Urinary bladder (tissue), 4 donors: Measurements from ENCODE around the gene TAF11L2. TPM values are rescaled to one million over a fixed set of nuclear protein-coding genes. Genes with fewer than 3 reads are reported as not detected.
"Not testable (repeated sequence)": the region's sequence is repeated elsewhere in the genome, so short reads cannot be mapped to it uniquely, and the experiment has no call there.

Experiments used
- DNase-seq: peaks from one replicate; pipeline ENCODE4 v3.0.0-alpha.2; 2015; ENCODE audit errors: extremely low spot score
- H3K27ac ChIP-seq: one replicate; pipeline ENCODE4 v1.5.1; 2013; ENCODE audit warnings: low read depth, mild to moderate bottlenecking, moderate library complexity
- H3K36me3 ChIP-seq: one replicate; pipeline ENCODE4 v1.6.1; 2013; ENCODE audit warnings: mild to moderate bottlenecking, moderate library complexity; ENCODE audit not compliant: insufficient read depth
- H3K4me1 ChIP-seq: one replicate; pipeline ENCODE4 v1.6.1; 2013; ENCODE audit warnings: mild to moderate bottlenecking, moderate library complexity; ENCODE audit not compliant: insufficient read depth
- H3K4me3 ChIP-seq: one replicate; pipeline ENCODE4 v1.5.1; 2013; ENCODE audit warnings: low read depth, low read length
- WGBS: extraction: QIAGEN DNeasy Blood & Tissue Kit; methylation state at CpG from one replicate; pipeline ENCODE4 v1.1.7; 2013; 5-methylcytosine and 5-hydroxymethylcytosine counted together
- polyA plus RNA-seq: library from polyadenylated mRNA; stranded (reverse); fragments of 200-250 nt; gene quantifications from one replicate; pipeline ENCODE4 v1.2.3, GENCODE V29; 2013
- small RNA-seq: library from RNA; depleted of rRNA; stranded (forward); fragments of <200 nt; gene quantifications from one replicate; pipeline ENCODE3, GENCODE V24; 2014
- total RNA-seq: library from RNA; depleted of rRNA; stranded (reverse); fragments of >200 nt; gene quantifications from one replicate; pipeline ENCODE4 v1.2.3, GENCODE V29; 2014
- donor health status: healthy with polysubstance abuse.
- donor health status: healthy.

TAF11L2 gene
- total and polyA plus RNA-seq, 2 donors: not detected

DNA sequence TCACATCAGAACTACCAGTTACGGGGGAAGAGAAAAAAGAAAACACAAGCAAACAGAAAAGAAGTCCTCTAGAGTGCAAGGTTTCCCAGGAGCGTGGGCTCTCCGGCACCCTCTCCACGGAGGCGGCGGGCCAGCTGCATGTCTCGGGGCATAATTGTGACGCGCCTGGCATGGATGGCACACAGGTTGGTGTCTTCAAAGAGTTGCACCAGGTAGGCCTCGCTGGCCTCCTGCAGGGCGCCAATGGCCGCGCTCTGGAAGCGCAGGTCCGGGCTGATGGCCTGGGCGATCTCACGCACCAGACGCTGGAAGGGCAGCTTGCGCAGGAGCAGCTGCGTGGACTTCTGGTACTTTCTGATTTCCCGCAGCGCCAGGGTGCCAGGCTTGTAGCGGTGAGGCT is 6.8 kb upstream of the TAF11L2 start:
- not testable (repeated sequence) for H3K4me1 ChIP-seq, H3K36me3 ChIP-seq, DNase-seq, H3K27ac ChIP-seq, H3K4me3 ChIP-seq
- 97% methylated on average over 23 of the region's 23 CpGs for WGBS

DNA sequence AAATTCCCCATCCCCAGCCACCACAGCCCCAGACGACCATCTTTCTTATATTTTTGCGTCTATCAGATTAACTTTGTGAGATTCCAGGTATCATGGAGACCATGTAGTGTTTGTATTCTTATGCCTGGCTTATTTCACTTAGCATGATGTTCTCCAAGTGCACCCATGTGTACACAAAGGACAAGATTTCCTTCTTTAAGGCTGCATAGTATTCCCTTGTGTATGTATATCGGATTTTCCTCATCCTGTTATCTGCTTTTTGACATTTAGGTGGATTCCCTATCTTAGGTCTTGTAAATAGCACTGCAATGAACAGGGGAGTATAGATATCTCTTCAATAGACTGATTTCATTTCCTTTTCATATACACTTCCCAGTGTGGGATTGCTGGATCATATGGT is 5.3 kb upstream of the TAF11L2 start:
- DNase-seq: no peak
- H3K4me3 ChIP-seq: no peak overlapping the region
- WGBS: 93% methylated on average over 3 of the region's 3 CpGs
- H3K4me1 ChIP-seq: no peaks in the 10 kb centered on the region
- no peak overlapping the region for H3K27ac ChIP-seq
- H3K36me3 ChIP-seq: no peaks in the 10 kb centered on the region

DNA sequence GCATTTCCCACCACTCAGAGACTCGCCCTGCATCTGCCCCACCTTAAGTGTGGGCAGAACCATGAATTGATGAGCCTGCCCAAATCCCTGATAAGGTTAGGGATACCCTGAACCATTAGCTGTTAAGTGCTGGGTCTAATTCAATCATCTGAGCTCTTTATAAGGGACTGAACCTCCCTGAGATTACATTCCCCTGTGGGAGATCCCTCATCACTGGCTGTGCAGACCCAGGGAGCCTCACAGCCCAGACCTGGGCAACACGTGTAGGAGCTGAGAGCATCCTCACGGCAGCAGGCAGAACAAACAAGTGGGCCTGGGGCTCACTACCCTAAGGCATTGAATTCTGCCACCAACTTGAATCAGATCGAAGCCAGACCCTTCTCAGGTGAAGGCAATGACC is 585 bp upstream of the TAF11L2 start:
- Histone ChIP-seq H3K27ac (no peak overlapping the region), H3K4me3 (no peak overlapping the region), H3K36me3 (no peaks in the 10 kb centered on the region), H3K4me1 (no peaks in the 10 kb centered on the region)
- DNase-seq: no peak
- 79% methylated on average over 4 of the region's 4 CpGs for WGBS

DNA sequence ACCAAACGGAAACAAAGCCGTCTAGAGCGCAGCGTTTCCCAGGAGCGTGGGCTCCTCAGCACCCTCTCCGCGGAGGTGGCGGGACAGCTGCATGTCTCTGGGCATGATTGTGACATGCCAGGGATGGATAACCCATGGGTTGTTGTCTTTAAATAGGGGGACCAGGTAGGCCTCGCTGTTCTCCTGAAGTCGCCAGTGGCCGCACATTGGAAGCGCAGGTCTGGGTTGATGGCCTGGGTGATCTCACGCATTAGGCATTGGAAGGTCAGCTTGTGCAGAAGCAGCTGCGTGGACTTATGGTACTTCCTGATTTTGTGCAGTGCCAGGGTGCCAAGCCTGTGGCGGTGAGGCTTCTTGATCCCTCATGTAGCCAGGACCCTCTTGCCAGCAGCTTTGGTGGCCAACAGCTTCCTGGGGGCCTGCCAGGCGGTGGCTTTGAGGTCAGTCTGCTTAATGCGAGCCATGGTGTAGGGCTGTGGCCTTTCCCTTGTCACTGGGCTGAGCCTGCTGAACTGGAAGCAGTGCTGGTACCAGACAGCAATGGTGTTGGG is 13.8 kb downstream of the TAF11L2 start:
- no peak for DNase-seq
- 94% methylated on average over 17 of the region's 17 CpGs for WGBS
- H3K36me3 ChIP-seq: no peaks in the 10 kb centered on the region
- H3K4me3 ChIP-seq: no peak overlapping the region
- H3K27ac ChIP-seq: no peak overlapping the region
- H3K4me1 ChIP-seq: no peaks in the 10 kb centered on the region

DNA sequence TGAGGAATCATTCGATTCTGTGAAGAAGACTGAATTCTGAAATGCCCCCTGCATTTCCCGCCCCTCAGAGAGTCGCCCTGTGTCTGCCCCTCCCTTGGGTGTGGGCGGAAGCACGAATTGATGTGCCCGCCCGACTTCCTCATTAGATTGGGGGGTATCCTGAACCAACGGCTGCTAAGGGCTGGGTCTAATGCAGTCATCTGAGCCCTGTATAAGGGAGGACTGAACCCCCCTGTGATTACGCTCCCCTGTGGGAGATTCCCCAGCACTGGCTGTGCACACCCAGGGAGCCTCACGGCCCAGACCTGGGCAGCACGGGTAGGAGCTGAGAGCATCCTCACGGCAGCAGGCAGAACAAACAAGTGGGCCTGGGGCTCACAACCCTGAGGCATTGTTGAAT is 19.5 kb downstream of the TAF11L2 start:
- H3K27ac ChIP-seq, H3K4me3 ChIP-seq, DNase-seq, H3K4me1 ChIP-seq, H3K36me3 ChIP-seq: not testable (repeated sequence)
- 84% methylated on average over 8 of the region's 12 CpGs for WGBS

DNA sequence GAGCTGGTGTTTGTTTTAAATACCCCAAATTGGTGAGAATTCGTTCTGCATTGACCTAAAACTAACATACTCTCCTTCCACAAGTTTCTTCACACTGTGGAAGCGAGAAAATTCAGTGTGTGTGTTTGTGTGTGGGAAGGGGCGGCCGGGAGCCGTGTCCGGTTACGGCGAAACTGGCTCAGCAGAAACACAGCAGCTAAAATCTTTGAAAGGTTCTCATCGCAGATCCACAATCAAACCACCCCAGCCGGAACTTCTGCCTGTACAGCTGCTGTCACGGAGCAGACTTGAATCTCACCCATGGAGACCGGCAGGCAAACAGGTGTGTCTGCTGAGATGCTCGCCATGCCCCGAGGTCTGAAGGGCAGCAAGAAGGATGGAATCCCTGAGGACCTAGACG is 20.0 kb downstream of the TAF11L2 start, which contains the start of gene TAF11L3:
TSS of gene TAF11L3 (plus strand) at position 301 of the 400 bp plus-strand sequence.
- not testable (repeated sequence) for H3K4me1 ChIP-seq, H3K4me3 ChIP-seq, DNase-seq, H3K36me3 ChIP-seq, H3K27ac ChIP-seq
- no CpG with 5 or more reads among the region's 15 CpGs for WGBS

DNA sequence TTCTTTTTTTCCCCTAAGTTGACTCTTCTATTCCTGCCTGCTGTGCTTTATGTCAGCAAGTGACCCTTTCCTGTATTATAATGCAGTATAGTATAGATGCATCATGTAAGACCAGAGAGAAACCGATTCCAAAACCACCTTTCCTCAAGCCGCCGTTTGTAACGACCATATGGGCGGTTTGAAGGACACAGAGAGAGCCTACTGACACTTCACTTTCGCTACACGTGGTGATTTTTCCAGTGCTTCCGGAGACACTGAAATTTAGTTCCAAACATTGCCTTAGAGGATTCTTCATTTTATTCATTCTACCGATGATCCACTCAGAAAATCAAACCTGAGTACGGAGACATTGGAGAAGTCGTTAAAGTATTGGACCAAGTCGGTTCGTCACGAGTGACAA is 21.5 kb downstream of the TAF11L2 start:
- not testable (repeated sequence) for DNase-seq, H3K4me3 ChIP-seq, H3K36me3 ChIP-seq, H3K27ac ChIP-seq, H3K4me1 ChIP-seq
- WGBS: 95% methylated on average over 8 of the region's 14 CpGs

DNA sequence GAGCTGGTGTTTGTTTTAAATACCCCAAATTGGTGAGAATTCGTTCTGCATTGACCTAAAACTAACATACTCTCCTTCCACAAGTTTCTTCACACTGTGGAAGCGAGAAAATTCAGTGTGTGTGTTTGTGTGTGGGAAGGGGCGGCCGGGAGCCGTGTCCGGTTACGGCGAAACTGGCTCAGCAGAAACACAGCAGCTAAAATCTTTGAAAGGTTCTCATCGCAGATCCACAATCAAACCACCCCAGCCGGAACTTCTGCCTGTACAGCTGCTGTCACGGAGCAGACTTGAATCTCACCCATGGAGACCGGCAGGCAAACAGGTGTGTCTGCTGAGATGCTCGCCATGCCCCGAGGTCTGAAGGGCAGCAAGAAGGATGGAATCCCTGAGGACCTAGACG is 23.5 kb downstream of the TAF11L2 start, which contains the start of gene TAF11L4:
TSS of gene TAF11L4 (plus strand) at position 301 of the 400 bp plus-strand sequence.
- H3K4me3 ChIP-seq, H3K4me1 ChIP-seq, H3K27ac ChIP-seq, DNase-seq, H3K36me3 ChIP-seq: not testable (repeated sequence)
- no CpG with 5 or more reads among the region's 15 CpGs for WGBS

DNA sequence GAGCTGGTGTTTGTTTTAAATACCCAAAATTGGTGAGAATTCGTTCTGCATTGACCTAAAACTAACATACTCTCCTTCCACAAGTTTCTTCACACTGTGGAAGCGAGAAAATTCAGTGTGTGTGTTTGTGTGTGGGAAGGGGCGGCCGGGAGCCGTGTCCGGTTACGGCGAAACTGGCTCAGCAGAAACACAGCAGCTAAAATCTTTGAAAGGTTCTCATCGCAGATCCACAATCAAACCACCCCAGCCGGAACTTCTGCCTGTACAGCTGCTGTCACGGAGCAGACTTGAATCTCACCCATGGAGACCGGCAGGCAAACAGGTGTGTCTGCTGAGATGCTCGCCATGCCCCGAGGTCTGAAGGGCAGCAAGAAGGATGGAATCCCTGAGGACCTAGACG is 26.9 kb downstream of the TAF11L2 start, which contains the start of gene TAF11L5:
TSS of gene TAF11L5 (plus strand) at position 301 of the 400 bp plus-strand sequence.
- WGBS: no CpG with 5 or more reads among the region's 15 CpGs

DNA sequence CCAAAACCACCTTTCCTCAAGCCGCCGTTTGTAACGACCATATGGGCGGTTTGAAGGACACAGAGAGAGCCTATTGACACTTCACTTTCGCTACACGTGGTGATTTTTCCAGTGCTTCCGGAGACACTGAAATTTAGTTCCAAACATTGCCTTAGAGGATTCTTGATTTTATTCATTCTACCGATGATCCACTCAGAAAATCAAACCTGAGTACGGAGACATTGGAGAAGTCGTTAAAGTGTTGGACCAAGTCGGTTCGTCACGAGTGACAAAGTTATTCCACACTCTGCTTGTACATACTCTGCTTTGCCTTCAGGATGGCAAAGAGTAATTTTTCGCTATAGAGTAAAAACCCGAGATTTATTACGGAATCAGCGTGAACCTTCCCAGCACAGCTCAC is 28.5 kb downstream of the TAF11L2 start:
- not testable (repeated sequence) for H3K4me3 ChIP-seq, DNase-seq, H3K36me3 ChIP-seq, H3K4me1 ChIP-seq, H3K27ac ChIP-seq
- 93% methylated on average over 9 of the region's 17 CpGs for WGBS

More for the DNA sequence above, 26.9 kb downstream of the TAF11L2 start, which contains the start of gene TAF11L5:
- H3K27ac ChIP-seq, H3K36me3 ChIP-seq, H3K4me3 ChIP-seq, DNase-seq, H3K4me1 ChIP-seq: not testable (repeated sequence)

DNA sequence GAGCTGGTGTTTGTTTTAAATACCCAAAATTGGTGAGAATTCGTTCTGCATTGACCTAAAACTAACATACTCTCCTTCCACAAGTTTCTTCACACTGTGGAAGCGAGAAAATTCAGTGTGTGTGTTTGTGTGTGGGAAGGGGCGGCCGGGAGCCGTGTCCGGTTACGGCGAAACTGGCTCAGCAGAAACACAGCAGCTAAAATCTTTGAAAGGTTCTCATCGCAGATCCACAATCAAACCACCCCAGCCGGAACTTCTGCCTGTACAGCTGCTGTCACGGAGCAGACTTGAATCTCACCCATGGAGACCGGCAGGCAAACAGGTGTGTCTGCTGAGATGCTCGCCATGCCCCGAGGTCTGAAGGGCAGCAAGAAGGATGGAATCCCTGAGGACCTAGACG is 30.3 kb downstream of the TAF11L2 start, which contains the start of gene TAF11L6:
TSS of gene TAF11L6 (plus strand) at position 301 of the 400 bp plus-strand sequence.
- H3K4me3 ChIP-seq, H3K4me1 ChIP-seq, H3K36me3 ChIP-seq, DNase-seq, H3K27ac ChIP-seq: not testable (repeated sequence)
- WGBS: no CpG with 5 or more reads among the region's 15 CpGs

Small RNA genes lying within 50 kb of the gene (small RNA-seq; reads per million reads assigned to genes)
- gene AC106774.3: not detected

Other genes with a start within 250 kb of the TAF11L2 start
- not detected for gene TAF11L3, start 20.1 kb downstream of the TAF11L2 start, total RNA-seq
- gene TAF11L3, start 20.1 kb downstream of the TAF11L2 start, polyA plus RNA-seq: not detected
- not detected for gene TAF11L4, start 23.6 kb downstream of the TAF11L2 start, total RNA-seq
- gene TAF11L4, start 23.6 kb downstream of the TAF11L2 start, polyA plus RNA-seq: not detected
- not detected for gene TAF11L5, start 27.0 kb downstream of the TAF11L2 start, total RNA-seq
- not detected for gene TAF11L5, start 27.0 kb downstream of the TAF11L2 start, polyA plus RNA-seq
- gene TAF11L6, start 30.4 kb downstream of the TAF11L2 start, total RNA-seq: not detected
- not detected for gene TAF11L6, start 30.4 kb downstream of the TAF11L2 start, polyA plus RNA-seq
- not detected for gene TAF11L7, start 87.5 kb downstream of the TAF11L2 start, total RNA-seq
- gene TAF11L7, start 87.5 kb downstream of the TAF11L2 start, polyA plus RNA-seq: not detected
- not detected for gene TAF11L8, start 92.7 kb downstream of the TAF11L2 start, total RNA-seq
- not detected for gene TAF11L8, start 92.7 kb downstream of the TAF11L2 start, polyA plus RNA-seq
- gene TAF11L9, start 96.2 kb downstream of the TAF11L2 start, total RNA-seq: not detected
- not detected for gene TAF11L9, start 96.2 kb downstream of the TAF11L2 start, polyA plus RNA-seq
- not detected for gene TAF11L10, start 99.6 kb downstream of the TAF11L2 start, total RNA-seq
- gene TAF11L10, start 99.6 kb downstream of the TAF11L2 start, polyA plus RNA-seq: not detected
- not detected for gene TAF11L11, start 106.0 kb downstream of the TAF11L2 start, total RNA-seq
- gene TAF11L11, start 106.0 kb downstream of the TAF11L2 start, polyA plus RNA-seq: not detected
- gene TAF11L12, start 112.2 kb downstream of the TAF11L2 start, total RNA-seq: not detected
- not detected for gene TAF11L12, start 112.2 kb downstream of the TAF11L2 start, polyA plus RNA-seq
- gene TAF11L13, start 133.9 kb downstream of the TAF11L2 start, total RNA-seq: not detected
- not detected for gene TAF11L13, start 133.9 kb downstream of the TAF11L2 start, polyA plus RNA-seq
- not detected for gene TAF11L14, start 136.2 kb downstream of the TAF11L2 start, total RNA-seq
- gene TAF11L14, start 136.2 kb downstream of the TAF11L2 start, polyA plus RNA-seq: not detected